ENCODE measurements around the gene TMEM247. TPM values are rescaled to one million over a fixed set of nuclear protein-coding genes. Genes with fewer than 3 reads are reported as not detected.
"Not testable (repeated sequence)": the region's sequence is repeated elsewhere in the genome, so short reads cannot be mapped to it uniquely, and the experiment has no call there.

The TMEM247 gene
- total RNA-seq, 1 donor from 2014 or later: not detected

DNA sequence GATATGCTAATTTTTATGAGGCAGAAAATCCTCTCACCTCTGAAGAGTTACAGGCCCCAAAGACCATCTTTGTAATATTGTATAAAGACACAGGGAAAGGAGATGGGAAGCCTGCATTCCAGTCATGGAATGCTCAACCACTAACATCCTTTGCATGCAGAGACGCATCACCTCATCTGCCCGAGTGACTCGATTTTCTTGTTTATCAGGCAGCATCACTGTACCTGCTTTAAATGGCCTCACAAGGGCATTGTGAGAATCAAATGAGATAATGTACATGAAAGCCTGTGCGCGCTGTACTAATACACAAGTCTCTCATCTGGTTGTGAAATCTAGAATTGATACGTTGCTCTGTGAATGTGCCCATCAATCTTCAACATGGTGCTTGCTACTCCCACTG is 10.2 kb upstream of the TMEM247 start:
- TF ChIP-seq CTCF (conservative IDR thresholded peaks at IDR 0.05; ENCODE audit: low read depth, low read length): no peak
- H3K4me3 ChIP-seq (ENCODE audit: low read depth, low read length): no peak overlapping the region
- no peak for DNase-seq (ENCODE audit: low read depth)

DNA sequence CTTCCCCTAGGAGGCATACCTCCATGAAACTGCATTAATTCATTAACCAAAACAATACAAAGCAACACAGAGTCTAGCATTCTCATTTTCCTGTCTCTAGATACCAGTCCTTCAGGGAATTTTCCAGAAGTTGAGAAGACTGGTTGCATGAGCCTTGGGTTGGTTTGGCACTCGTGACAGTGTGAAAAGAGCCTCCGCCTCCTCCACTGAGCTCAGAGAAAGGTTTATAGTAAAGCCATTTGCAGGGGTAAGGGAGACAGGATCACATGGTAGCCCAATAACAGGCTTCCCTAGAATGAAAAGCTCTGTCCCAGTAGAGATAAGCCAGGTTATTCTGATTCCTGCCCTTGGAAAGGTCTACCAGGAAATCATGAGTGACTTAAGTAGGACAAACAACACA is 9.7 kb upstream of the TMEM247 start:
- no peak for TF ChIP-seq CTCF (conservative IDR thresholded peaks at IDR 0.05; ENCODE audit: low read depth, low read length)
- H3K4me3 ChIP-seq (ENCODE audit: low read depth, low read length): no peak overlapping the region
- no peak for DNase-seq (ENCODE audit: low read depth)

DNA sequence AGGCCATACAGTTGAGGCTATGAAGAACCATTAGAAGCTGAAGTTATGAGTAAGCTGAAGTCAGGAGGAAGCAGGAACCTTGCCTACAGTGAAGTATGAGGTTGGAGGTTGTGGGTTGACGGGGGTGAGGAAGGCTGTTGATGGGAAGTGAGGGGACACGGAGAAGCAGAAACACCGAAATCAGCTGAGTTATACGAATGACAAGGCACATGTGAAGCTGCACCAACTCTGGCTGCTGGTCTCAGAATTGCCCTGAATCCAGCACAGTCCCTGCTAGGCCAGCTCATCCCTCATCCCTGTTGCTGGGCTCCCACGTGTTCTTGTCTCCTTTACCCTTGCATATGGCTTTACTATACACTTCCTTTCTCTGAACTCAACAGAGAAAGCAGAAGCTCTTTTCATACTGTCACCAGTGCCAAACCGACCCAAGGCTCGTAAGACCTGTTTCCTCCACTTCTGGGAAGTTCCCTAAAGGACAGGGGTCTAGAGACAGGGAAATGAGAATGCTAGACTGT is 9.2 kb upstream of the TMEM247 start:
- no peak overlapping the region for H3K4me3 ChIP-seq (ENCODE audit: low read depth, low read length)
- DNase-seq (ENCODE audit: low read depth): no peak
- TF ChIP-seq CTCF (conservative IDR thresholded peaks at IDR 0.05; ENCODE audit: low read depth, low read length): no peak

- TF ChIP-seq CTCF (conservative IDR thresholded peaks at IDR 0.05; ENCODE audit: low read depth, low read length): no peak
- no peak for DNase-seq (ENCODE audit: low read depth)
- H3K4me3 ChIP-seq (ENCODE audit: low read depth, low read length): no peak overlapping the region
These were observed 8.3 kb upstream of the TMEM247 start for GRCh38 chr2:46471019-46471583.

DNA sequence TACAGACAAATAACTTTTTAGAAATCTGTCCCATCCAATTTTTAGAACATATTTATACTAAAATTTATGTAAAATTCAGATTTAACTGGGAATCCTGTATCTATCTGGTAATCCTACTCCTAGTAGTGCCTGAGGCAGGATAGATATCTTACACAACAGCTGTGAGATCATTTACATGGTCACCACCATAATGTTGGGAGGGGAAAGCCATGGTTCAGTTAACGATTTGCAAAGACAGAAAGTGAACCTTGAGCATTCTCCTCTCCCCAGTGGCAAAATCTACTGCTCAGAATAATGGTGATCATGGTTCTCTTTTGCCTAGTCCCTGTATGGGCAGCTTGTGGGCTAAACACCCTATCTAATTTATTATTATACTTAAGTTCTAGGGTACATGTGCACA is 7.7 kb upstream of the TMEM247 start:
- no peak overlapping the region for H3K4me3 ChIP-seq (ENCODE audit: low read depth, low read length)
- no peak for TF ChIP-seq CTCF (conservative IDR thresholded peaks at IDR 0.05; ENCODE audit: low read depth, low read length)
- DNase-seq (ENCODE audit: low read depth): no peak

DNA sequence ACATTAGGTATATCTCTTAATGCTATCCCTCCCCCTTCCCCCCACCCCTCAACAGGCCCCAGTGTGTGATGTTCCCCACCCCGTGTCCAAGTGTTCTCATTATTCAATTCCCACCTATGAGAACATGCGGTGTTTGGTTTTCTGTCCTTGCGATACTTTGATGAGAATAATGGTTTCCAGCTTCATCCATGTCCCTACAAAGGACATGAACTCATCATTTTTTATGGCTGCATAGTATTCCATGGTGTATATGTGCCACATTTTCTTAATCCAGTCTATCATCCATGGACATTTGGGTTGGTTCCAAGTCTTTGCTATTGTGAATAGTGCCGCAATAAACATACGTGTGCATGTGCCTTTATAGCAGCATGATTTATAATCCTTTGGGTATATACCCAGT is 7.2 kb upstream of the TMEM247 start:
- DNase-seq (ENCODE audit: low read depth); H3K4me3 ChIP-seq (ENCODE audit: low read depth, low read length): not testable (repeated sequence)

DNA sequence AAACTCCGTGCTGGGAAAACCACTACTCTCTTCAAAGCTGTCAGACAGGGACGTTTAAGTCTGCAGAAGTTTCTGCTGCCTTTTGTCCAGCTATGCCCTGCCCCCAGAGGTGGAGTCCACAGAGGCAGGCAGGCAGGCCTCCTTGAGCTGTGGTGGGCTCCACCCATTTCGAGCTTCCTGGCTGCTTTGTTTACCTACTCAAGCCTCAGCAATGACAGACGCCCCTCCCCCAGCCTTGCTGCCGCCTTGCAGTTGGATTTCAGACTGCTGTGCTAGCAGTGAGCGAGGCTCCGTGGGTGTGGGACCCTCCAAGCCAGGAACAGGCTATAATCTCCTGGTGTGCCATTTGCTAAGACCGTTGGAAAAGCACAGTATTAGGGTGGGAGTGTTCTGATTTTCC is 1.9 kb upstream of the TMEM247 start:
- not testable (repeated sequence) for DNase-seq (ENCODE audit: low read depth); H3K4me3 ChIP-seq (ENCODE audit: low read depth, low read length)

GRCh38 chr2:46477925-46478324 is 1.4 kb upstream of the TMEM247 start:
- H3K4me3 ChIP-seq (ENCODE audit: low read depth, low read length): no peak overlapping the region
- TF ChIP-seq CTCF (conservative IDR thresholded peaks at IDR 0.05; ENCODE audit: low read depth, low read length): no peak
- no peak for DNase-seq (ENCODE audit: low read depth)

Measured in epithelial cell of proximal tubule (primary cell).